LoVo (cell line): ENCODE data around the gene SORCS2.

Source experiments
- DNase-seq: peaks from one replicate; pipeline ENCODE4 v3.0.0-alpha.2; 2016; ENCODE audit warnings: low spot score

The SORCS2 gene

DNA sequence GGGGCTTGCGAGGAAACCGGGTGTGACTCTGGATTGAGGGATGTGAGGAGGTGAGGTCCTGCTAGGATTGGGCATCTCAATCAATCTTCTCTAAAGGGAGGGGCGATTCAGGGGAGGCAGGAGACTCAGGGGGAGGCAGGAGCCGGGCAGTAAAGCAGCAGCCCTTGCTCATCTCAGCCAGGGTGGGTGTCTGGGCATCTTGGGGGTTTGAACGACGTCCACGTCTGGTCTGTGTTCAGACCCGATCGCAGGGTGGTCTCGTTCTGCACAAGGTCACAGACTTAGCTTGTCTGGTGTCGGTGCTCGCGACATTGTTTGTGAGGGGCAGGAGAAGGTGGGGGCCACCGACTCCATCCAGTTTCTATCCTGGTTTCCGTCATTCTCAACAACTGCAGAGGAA, 473.7 kb downstream of the SORCS2 start:
- DNase-seq, result no peak

DNA sequence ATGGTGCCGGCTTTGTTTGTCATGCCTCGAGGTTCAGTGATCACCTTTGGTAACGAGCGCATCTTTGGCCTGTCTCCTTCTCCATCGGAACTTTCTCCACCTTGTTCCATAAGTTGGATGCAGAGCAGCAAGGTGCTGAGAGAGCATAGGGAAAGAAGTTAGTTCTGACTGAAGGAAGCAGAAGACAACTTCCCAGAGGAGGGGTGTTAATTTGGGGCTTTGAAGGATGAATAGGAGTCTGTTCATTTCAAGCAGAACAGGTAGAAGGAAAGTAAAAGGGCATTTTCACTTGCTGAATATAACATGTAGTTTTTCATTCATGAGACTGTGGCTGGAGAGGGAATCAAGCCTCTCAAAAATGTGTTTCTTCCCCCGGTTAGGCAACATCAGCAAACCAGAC, 474.4 kb downstream of the SORCS2 start:
- no peak for DNase-seq

DNA sequence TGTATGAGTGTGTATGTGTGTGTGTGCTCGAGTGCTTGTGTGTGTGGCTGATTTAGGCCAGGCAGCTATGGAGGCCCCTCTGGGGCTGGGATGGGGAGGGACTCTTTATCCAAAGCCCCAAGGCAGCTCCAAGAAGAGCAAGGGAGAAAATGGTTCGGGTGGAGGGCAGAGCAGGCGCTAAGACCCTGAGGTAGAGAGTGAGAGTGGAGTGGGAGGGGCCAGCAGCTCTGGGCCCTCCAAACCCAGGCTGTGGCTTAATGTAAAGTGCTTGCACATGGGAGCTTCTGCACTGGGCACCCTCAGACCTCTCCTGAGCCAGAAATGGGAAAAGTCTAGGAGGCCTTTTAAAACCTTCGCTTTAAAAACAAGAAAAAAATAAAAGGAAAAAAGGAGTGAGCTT, 475.9 kb downstream of the SORCS2 start:
- DNase-seq, result no peak

DNA sequence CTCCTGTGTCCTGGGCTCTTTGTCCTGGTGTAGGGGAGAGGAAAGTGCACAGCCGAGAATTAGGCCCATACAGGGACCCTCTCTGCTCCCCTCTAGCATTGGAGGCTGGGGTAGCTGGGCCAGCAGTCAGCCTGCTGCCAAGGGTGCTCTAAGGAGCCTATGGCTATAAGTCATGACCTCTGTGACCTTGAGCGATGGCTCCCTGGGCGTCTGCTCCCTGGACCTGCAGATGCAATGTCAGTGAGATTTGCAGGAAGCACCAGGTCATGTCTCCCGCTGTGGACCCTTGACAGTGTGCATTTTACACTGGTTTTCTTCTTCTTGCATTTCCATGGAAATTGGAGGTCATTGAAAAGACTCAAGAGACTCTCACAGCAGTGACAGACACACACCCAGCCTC, 476.5 kb downstream of the SORCS2 start:
- no peak for DNase-seq

DNA sequence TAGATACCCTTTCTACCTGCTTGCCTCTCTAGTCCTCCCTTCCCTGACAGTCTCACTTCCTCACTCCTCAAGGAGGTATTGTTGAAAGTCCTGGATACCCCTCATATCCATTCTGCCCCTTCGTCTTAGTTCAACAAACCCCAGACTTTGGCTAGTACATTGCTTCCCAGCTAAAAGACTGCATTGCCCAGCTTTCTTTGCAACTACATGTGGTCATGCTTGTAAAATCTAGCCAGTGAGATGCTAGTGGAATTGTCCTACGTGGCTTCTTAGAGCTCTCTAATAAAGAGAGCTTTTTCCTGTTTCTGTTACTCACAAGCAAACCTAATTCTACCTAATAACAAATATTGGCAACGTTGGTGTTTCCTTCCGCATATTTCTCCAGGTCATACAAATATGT, 480.3 kb downstream of the SORCS2 start:
- DNase-seq, result no peak

DNA sequence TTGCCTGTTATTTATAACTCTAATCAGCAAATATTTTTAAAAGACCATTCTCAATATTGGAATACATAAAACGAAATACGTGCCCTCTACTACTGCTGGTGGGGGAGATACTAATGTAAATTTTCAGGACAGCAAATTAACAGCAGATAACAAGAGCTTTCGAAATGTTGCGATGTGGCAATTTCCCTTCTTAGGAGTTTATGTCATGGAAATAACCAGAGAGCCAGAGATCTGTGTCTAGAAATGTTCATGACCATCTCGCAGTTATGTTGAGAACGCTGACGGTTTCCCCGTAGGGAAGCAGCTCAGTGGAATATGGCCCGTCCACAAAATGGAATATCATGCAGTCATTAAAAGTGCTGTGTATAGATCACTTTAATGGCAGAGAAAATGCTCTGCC, 480.8 kb downstream of the SORCS2 start:
- DNase-seq, result no peak

DNA sequence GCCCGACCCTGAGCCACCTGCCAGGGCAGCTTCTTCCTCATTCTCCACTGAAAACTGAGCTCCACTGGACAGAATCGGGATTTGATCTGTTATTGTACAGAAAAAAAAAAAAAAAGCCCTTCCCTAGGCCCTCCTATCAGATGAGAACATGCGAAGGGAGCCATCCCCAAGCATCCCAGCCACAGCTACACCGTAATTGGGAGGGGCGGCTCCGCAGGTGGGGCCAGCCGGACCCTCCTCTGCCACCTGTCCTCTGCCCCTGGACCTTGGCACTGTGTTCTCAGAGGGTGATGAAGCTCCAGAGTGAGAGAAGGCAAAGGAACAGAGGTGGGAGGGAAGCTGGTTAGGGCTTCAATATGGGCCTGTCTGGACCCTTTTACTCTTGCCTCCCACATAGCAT, 482.4 kb downstream of the SORCS2 start:
- no peak for DNase-seq

DNA sequence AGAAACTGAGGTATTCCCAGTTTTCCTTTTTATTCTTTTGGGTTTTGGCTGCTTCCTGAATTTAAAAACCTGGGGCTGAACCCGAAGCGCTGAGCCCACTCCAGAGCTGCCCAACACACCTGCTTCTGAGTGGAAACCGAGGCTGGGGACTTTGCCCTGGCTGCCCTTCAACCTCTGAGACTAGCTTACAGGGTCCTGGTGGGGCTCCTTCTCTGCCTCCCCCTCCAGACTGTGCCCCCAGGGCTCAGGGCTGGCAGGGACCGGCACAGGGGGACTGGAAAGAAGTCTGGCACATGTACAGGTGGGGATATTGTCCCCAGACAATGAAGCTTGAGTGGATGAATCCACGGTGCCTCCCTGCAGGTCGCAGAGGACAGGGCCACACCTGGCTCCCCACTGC, 482.8 kb downstream of the SORCS2 start:
- DNase-seq, result no peak

DNA sequence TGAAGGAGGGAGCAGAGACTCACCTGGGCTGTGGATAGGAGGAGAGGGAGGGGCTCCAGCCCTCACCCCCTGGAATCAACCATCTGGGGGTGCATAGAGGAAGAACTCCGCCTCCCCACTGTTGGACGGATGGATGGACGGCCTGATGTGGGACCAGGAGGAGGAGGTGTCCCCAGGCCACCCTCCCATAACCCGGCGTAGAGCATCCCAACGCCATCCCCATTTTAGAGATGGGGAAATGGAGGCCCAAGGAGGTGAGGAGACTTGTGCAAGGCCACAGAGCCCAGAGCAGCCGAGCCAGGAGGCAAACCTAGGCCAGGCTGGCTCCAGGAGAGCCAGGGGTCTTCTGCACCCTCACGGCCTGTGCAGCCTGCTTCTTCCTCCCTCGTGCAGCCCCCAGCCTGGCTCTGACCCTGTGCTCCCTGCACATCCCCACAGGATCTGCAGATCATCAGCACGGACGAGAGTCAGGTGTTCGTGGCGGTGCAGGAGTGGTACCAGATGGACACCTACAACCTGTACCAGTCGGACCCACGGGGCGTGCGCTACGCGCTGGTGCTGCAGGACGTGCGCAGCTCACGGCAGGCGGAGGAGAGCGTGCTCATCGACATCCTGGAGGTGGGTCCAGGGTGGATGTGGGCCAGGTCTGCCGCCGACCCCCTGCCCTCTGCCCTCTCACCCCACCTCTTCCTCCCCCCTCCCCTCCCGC, 483.4 kb downstream of the SORCS2 start:
- DNase-seq, result no peak

DNA sequence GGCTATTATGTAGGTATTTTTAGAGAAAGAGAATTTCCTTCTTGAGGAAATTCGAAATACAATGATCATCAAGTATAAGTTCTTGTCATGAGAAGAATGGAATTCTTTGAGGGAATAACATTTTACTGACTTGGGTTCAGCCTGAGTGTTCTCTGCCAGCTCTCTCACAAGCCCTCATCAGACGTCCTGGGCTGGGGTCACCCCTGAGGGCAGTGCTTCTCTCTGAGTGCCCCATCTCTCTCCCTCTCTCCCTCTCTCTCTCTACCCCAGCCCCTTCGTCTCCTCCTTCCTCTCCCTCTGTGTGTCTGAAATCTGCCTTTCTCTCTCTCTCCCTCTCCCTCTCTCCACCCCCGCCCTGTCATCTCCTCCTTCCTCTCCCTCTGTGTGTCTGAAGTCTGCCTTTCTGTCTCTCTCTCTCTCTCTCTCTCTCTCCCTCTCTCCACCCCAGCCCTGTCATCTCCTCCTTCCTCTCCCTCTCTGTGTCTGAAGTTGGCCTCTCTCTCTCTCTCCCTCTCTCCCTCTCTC, 484.1 kb downstream of the SORCS2 start:
- DNase-seq, result no peak

DNA sequence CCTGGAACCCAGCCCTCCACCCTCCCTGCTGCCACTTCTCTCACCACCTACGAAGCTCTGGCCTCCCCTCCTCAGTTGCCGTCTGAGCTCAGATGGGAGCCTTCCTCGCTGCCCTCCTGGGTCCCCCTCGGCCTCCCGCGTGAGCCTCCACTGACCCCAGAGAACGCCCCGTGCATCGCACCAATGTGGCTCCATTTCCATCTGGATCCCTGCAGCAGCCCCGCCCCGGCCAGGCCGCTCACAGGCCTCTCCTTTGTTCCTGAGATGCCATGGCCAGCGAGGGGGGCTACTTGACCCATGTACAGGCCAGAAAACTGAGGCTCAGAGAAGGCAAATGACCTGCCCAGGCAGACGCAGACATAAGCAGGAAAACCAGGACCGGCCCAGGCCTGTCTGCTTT, 484.7 kb downstream of the SORCS2 start:
- DNase-seq, result no peak

DNA sequence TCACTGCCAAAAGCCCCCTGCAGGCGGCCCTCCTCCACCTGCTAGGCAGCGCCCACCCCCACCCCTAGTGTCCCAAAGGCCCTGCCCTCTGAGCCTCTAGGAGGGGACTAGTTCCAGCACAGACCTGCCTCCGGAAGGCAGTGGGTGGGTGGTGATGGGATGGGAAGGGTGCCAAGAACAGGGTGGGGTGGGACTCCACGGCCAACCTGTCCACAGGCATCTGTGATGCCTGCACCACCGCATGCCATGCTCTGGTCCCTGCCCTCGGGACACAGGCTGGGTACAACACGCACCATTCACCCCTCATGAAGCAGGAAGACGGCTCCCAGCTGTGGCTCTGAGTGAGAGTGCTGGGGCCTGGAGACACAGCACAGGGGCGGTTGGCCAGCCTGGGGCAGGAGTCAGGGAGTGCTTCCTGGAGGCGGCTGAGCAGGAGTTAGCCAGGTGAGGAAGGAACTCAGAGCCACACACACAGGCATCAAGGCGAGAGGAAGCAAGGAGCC, 485.5 kb downstream of the SORCS2 start:
- DNase-seq, result no peak

DNA sequence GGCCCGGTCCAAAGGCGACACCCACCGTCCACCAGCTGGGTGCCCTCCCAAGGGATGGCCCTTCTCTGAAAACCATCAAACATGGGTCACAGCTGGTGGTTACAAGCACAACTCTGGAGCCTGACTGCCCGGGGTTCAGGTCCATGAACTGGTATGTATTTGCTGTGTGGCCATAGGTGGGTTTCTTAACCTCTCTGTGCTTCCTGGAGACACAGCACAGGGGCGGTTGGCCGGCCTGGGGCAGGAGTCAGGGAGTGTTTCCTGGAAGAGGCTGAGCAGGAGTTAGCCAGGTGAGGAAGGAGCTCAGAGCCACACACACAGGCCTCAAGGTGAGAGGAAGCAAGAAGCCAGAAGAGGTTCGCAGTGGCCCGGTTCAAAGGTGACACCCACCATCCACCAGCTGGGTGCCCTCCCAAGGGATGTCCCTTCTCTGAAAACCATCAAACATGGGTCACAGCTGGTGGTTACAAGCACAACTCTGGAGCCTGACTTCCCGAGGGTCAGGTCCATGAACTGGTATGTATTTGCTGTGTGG, 486.0 kb downstream of the SORCS2 start:
- no peak for DNase-seq

DNA sequence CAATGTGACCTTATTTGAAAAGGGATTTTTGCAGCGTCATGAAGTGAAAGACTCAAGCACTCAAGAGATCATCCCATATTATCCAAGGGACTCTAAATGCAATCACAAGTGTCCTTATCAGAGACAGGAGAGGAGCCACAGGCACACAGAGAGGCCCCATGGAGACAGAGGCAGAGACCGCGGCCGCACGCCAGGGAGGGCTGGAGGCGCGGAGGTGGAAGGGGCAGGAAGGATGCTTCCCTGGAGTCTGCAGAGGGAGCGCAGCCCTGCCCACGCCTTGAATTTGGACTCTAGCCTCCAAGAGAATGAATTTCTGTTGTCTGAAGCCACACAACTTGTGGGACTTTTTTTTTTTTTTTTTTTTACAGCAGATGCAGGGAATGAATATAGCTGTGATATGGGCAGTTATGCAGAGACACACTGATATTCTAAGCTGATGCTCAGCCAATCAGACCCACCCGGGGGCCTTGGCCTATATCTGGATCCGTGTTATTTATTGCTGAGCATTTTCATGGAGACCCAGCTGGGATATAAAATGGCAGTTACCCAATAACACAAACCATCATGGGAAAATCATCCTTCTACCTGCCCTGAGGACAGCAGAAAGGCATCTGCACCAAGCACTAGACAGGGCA, 487.2 kb downstream of the SORCS2 start:
- DNase-seq, result no peak

DNA sequence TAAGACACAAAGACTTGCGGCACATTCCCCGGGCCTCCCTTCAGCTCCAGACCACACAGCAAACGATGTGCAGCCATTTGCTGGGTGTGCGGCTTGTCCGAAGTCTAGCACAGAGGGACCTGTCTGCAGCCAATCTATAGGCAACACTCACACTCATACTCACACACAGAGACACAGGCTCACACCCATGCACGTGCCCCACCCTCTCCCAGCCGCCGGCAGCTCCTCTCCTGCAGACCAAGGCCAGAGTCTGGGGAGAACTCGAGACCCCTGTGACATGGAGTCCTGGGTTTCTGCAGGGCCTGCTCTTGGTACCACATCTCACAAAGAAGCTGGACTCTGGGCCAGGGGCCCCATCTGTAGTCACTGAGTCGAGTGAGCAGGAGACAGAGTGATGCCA, 487.8 kb downstream of the SORCS2 start:
- no peak for DNase-seq

DNA sequence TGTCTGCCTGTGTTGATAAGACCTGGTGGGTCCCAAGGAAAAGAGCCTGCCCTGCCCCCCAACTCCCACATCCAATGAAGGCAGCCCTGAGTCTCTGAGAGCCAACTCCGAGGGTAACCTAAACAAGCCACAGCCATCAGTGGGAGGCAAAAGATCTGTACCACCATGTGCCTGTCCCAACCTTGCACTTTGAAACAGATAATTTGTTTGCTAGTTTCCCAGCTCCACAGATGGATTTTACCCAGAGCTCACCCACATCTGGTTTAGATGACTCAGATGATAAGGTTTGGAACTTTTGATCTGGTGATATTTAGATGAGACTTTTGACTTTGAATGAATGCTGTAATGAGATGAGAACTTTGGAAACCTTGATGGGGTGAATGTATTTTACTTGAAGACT, 488.4 kb downstream of the SORCS2 start:
- DNase-seq, result no peak

DNA sequence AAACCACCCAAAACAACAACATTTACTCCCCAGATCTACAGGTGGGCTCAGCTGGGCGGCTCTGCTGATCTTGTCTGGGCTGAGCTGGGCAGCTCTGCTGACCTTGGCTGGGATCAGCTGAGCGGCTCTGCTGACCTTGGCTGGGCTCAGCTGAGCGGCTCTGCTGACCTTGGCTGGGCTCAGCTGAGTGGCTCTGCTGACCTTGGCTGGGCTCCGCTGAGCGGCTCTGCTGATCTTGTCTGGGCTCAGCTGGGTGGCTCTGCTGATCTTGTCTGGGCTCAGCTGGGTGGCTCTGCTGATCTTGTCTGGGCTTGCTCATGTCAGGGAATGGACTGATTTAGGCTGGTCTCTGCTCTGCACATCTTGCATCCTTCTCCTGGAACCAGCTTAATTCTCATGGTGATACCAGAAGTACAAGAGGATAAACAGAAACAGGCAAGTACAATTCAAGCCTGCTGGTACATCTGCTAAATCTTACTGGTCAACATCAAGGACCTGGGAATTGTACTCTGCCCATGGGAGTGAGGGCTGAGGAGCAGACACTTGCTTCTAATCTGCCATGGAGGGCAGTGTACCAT, 490.9 kb downstream of the SORCS2 start:
- no peak for DNase-seq

DNA sequence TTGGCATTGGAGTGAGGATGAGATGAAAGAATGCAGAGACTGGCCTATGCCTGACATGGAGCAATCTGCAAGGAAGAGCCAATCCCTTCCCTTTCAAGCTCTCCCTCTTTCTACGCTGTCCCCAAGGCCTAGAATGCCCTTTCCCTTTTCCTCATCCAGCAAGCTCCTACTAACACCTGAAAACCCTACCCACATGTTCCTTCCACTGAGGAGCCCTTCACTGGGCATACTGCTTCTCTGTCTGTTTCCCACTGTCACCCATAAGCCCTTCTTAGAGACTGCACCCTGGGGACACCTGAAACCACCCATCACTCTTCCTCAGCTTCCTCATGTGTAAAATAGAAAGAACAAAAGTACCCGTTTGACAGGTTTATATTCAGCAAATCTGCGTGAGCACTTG, 492.0 kb downstream of the SORCS2 start:
- DNase-seq, result no peak

DNA sequence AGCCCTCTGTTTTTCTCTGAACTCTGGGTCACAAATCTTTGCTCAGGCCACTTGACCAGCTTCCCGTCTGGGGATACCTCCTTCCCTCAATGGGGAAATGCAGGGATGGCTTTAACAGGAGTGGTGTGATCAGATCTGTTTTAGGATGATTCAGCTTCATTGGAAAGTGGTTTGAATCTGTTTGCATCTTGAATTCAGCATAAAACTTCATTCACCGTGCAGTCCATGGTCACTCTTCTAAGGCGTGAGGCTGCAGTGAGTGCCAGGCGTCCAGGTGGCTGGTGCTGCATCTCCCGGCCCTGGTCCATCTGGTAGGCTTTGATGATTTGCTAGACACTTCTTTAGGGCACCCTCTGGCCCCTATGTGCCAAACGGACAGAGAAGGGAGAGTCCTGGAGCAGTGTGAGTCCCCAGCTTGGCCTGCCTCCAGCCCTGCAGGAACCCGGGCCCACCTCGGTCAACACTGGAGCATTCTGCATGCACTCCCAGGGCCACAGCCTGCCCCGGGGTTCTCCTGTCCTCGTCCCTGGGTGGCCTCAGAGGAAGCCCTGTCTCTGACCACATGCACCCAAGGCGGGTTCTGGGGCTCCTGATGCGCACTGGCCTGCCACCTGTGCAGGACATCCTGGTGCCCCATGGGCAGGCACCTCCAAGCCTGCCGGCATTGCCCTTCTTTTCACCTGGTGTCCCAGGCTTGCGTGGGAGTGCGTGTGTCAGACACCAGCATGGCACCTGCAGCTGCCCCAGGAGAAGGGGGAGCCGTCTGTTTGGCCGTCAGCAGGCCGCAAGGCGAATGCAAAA, 493.9 kb downstream of the SORCS2 start:
- no peak for DNase-seq

DNA sequence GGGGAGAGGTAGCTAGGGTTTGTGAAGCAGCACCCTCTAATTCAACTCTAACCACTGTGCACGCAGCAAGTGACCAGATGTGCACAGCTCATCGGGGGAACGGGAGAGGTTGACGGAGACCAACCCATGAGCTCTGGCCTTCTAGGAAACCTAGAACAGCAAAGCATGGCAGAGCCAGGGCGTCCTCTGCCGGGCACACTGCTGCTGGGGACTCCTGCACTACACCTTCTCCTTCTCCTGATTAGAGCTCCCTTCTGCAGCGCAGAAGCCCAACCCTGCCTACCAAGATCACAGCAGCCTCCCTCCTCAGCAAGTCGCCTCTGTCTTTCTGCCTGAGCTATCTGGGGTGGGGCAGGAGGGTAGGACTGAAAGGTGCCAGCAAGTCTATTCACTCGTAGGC, 494.7 kb downstream of the SORCS2 start:
- DNase-seq, result no peak

DNA sequence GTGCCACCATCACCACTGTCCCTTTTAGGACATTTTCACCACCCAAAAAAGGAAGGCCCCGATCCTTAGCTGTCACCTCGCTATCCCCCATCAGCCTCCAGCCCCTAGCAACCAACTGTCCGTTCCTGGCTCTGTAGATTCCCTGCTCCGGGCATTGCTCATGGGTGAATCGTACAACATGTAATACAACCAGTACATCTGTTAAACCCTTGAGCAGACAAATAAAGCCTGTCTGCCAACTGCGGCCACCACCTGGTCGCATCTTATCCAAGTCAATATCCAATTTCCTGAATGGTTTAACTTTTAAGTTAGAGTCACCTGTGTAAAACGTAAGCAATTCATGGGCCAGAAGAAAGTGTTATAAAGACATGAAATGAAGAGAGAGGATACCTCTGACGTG, 495.5 kb downstream of the SORCS2 start:
- DNase-seq, result no peak
